ENCODE measurements around the gene PIK3CD. TPM values are rescaled to one million over a fixed set of nuclear protein-coding genes. Genes with fewer than 3 reads are reported as not detected.

PIK3CD gene
- total RNA-seq, 2 experiments from 2014 or later, result 13.6 to 37.1 TPM

DNA sequence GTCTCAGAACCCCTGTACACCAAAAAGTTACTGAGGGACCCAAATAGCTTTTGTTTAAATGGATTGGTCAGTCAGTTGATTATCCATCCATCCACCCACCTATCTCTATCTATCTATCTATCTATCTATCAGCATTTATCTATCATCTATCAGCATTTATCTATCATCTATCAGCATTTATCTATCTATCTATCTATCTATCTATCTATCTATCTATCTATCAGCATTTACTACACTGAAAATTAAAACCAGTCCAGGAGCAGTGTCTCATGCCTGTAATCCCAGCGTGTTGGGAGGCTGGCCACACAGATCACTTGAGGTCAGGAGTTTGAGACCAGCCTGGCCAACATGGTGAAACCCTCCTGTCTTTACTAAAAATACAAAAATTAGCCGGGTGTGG, 125.2 kb downstream of the PIK3CD start:
- Histone ChIP-seq H3K9me2 (ENCODE audit: insufficient read depth, low read length) (no peaks in the 10 kb centered on the region), H3K27ac (ENCODE audit: low read depth, low read length, poor library complexity, severe bottlenecking) (no peak overlapping the region), H4K20me1 (ENCODE audit: insufficient read depth, low read length) (no peaks in the 10 kb centered on the region), H3K4me2 (ENCODE audit: low read length) (no peak overlapping the region), H3K4me3 (ENCODE audit: low read depth, low read length, poor library complexity, severe bottlenecking) (no peak overlapping the region), H3K9me3 (ENCODE audit: low read length) (no peaks in the 10 kb centered on the region), H3K79me2 (ENCODE audit: insufficient read depth, low read depth, low read length) (peaks cover 55% of the 10 kb centered on the region; the same call in 1 of the 2 replicates), H3K36me3 (ENCODE audit: insufficient read depth, low read length) (peaks cover 29% of the 10 kb centered on the region), H3K4me1 (ENCODE audit: insufficient read depth, low read length, poor library complexity, severe bottlenecking) (peaks cover 11% of the 10 kb centered on the region), H2AFZ (ENCODE audit: low read length) (no peak overlapping the region)
- ChIA-PET CTCF (ENCODE audit: unreplicated experiment) (no interaction called here), POLR2A (no interaction called here)
- BruUV-seq (replicated peaks), result no TSS peak
- no peak for DNase-seq (ENCODE audit: low spot score)
- TF ChIP-seq, protein P1, sequence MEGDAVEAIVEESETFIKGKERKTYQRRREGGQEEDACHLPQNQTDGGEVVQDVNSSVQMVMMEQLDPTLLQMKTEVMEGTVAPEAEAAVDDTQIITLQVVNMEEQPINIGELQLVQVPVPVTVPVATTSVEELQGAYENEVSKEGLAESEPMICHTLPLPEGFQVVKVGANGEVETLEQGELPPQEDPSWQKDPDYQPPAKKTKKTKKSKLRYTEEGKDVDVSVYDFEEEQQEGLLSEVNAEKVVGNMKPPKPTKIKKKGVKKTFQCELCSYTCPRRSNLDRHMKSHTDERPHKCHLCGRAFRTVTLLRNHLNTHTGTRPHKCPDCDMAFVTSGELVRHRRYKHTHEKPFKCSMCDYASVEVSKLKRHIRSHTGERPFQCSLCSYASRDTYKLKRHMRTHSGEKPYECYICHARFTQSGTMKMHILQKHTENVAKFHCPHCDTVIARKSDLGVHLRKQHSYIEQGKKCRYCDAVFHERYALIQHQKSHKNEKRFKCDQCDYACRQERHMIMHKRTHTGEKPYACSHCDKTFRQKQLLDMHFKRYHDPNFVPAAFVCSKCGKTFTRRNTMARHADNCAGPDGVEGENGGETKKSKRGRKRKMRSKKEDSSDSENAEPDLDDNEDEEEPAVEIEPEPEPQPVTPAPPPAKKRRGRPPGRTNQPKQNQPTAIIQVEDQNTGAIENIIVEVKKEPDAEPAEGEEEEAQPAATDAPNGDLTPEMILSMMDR (conservative IDR thresholded peaks at IDR 0.05; ENCODE audit: low read length), result no peak
- no peak for TF ChIP-seq EZH2phosphoT487 (IDR thresholded peaks at IDR 0.05; ENCODE audit: borderline replicate concordance, low read depth, low read length)
- intact Hi-C loops (cut with micrococcal nuclease; ENCODE audit: unreplicated experiment), result no loop called here

Other genes with a start within 250 kb of the PIK3CD start
- 14.4 and 15.1 TPM in 2 replicates for gene SLC25A33, start 112.3 kb upstream of the PIK3CD start, total RNA-seq (2014; rRNA removed; shearing (Covaris generic))
- 14.1 and 16.5 TPM in 2 replicates for gene SLC25A33, start 112.3 kb upstream of the PIK3CD start, total RNA-seq (2022)
- gene TMEM201, start 62.8 kb upstream of the PIK3CD start, total RNA-seq (2014; rRNA removed; shearing (Covaris generic)), result 5.3 and 7.5 TPM in 2 replicates
- gene TMEM201, start 62.8 kb upstream of the PIK3CD start, total RNA-seq (2022), result 21.9 and 23.6 TPM in 2 replicates
- 49.4 and 58.6 TPM in 2 replicates for gene CLSTN1, start 172.2 kb downstream of the PIK3CD start, total RNA-seq (2014; rRNA removed; shearing (Covaris generic))
- 124 and 141 TPM in 2 replicates for gene CLSTN1, start 172.2 kb downstream of the PIK3CD start, total RNA-seq (2022)